IMR-90 (cell line): Measurements from ENCODE around the gene BTNL8. TPM values are rescaled to one million over a fixed set of nuclear protein-coding genes. Genes with fewer than 3 reads are reported as not detected.

Source experiments
- ATAC-seq: fragments of 200-7000 bp; cut with Tn5 transposase; 2 replicates; pipeline ENCODE4 v1.9.1; 2020; ENCODE audit warnings: low read depth, mild to moderate bottlenecking, moderate library complexity
- BruUV-seq: library from RNA; stranded (reverse); fragments of 400-500 nt; replicated peaks from 2 replicates; lab custom pipeline; 2021; lab: Mats Ljungman, UMichigan
- CTCF ChIA-PET: fragments of 300-600 bp; formaldehyde crosslinking; extraction: SDS; loops from one replicate; lab custom pipeline; 2021; ENCODE audit warnings: antibody characterized with exemption; lab: Yijun Ruan, JAX
- POLR2A ChIA-PET: fragments of 300-600 bp; sonication (Branson Sonifier 250); formaldehyde crosslinking; loops from one replicate; lab custom pipeline; 2022; ENCODE audit warnings: antibody characterized with exemption; ENCODE audit not compliant: unreplicated experiment; lab: Charles Lee
- DNase-seq: peaks from one replicate; pipeline ENCODE4 v3.0.0; 2013
- H2AFZ ChIP-seq: replicated peaks from 2 replicates; pipeline ENCODE3; 2013; ENCODE audit warnings: low read length, mild to moderate bottlenecking; ENCODE audit not compliant: poor library complexity
- H2AK5ac ChIP-seq: 2 replicates; pipeline ENCODE4 v1.6.1; 2013; ENCODE audit warnings: low read depth, low read length, inconsistent platforms
- H2AK9ac ChIP-seq: replicated peaks from 2 replicates; pipeline ENCODE3; 2013; ENCODE audit warnings: mild to moderate bottlenecking, low read depth, low read length, moderate library complexity; ENCODE audit not compliant: poor library complexity
- H2BK120ac ChIP-seq: 2 replicates; pipeline ENCODE4 v1.6.1; 2013; ENCODE audit warnings: low read depth, low read length, inconsistent platforms
- H2BK15ac ChIP-seq: 3 replicates; pipeline ENCODE4 v1.6.1; 2013; ENCODE audit warnings: low read depth, low read length, inconsistent platforms
- H2BK20ac ChIP-seq: 2 replicates; pipeline ENCODE4 v1.6.1; 2013; ENCODE audit warnings: low read depth, mild to moderate bottlenecking, inconsistent platforms, low read length, moderate library complexity
- H2BK5ac ChIP-seq: 2 replicates; pipeline ENCODE4 v1.6.1; 2013; ENCODE audit warnings: mild to moderate bottlenecking, low read depth, low read length, inconsistent platforms; ENCODE audit not compliant: poor library complexity, severe bottlenecking
- H3K14ac ChIP-seq: replicated peaks from 2 replicates; pipeline ENCODE4 v1.6.1; 2013; ENCODE audit warnings: low read depth, low read length, inconsistent platforms
- H3K18ac ChIP-seq: 2 replicates; pipeline ENCODE4 v1.6.1; 2013; ENCODE audit warnings: low read depth, low read length, control low read depth
- H3K23ac ChIP-seq: 2 replicates; pipeline ENCODE4 v1.6.1; 2013; ENCODE audit warnings: low read depth, low read length, inconsistent platforms
- H3K27ac ChIP-seq: 2 replicates; pipeline ENCODE4 v1.5.1; 2013; ENCODE audit warnings: mild to moderate bottlenecking, control low read depth, low read length; ENCODE audit not compliant: insufficient read depth
- H3K27me3 ChIP-seq: 2 replicates; pipeline ENCODE4 v1.6.1; 2013; ENCODE audit warnings: low read length; ENCODE audit not compliant: control insufficient read depth, insufficient read depth
- H3K36me3 ChIP-seq: 2 replicates; pipeline ENCODE4 v1.6.1; 2013; ENCODE audit warnings: low read length, mixed read lengths; ENCODE audit not compliant: control insufficient read depth, insufficient read depth
- H3K4ac ChIP-seq: 2 replicates; pipeline ENCODE4 v1.6.1; 2013; ENCODE audit warnings: low read depth, low read length, inconsistent platforms
- H3K4me1 ChIP-seq: 2 replicates; pipeline ENCODE4 v1.6.1; 2013; ENCODE audit warnings: low read length, mixed read lengths; ENCODE audit not compliant: control insufficient read depth, insufficient read depth
- H3K4me2 ChIP-seq: 2 replicates; pipeline ENCODE4 v1.6.1; 2013; ENCODE audit warnings: low read depth, mild to moderate bottlenecking, control low read depth, low read length, moderate library complexity
- H3K4me3 ChIP-seq: 2 replicates; pipeline ENCODE4 v1.5.1; 2013; ENCODE audit warnings: low read depth, mild to moderate bottlenecking, control low read depth, low read length, moderate library complexity; ENCODE audit not compliant: insufficient read depth
- H3K56ac ChIP-seq: 2 replicates; pipeline ENCODE4 v1.6.1; 2013; ENCODE audit warnings: low read length, inconsistent platforms; ENCODE audit not compliant: insufficient read depth; ENCODE audit errors: extremely low read depth
- H3K79me1 ChIP-seq, 2 experiments: 2 replicates each; pipeline ENCODE4 v1.6.1; 2013; ENCODE audit warnings: low read length in 2 of 2, inconsistent platforms in 1 of 2, low read depth in 1 of 2
- H3K9ac ChIP-seq: 2 replicates; pipeline ENCODE4 v1.6.1; 2013; ENCODE audit warnings: low read depth, low read length, control low read depth
- H3K9me1 ChIP-seq: 2 replicates; pipeline ENCODE4 v1.6.1; 2013; ENCODE audit warnings: low read length, inconsistent platforms; ENCODE audit not compliant: insufficient read depth
- H3K9me3 ChIP-seq: 2 replicates; pipeline ENCODE4 v1.6.1; 2013; ENCODE audit warnings: low read length; ENCODE audit not compliant: control insufficient read depth, insufficient read depth
- H4K20me1 ChIP-seq: 2 replicates; pipeline ENCODE4 v1.6.1; 2013; ENCODE audit warnings: low read length, inconsistent platforms; ENCODE audit not compliant: insufficient read depth
- H4K5ac ChIP-seq: 2 replicates; pipeline ENCODE4 v1.6.1; 2013; ENCODE audit warnings: mild to moderate bottlenecking, low read depth, low read length, control low read depth
- H4K8ac ChIP-seq, 2 experiments: 2 replicates each; pipeline ENCODE4 v1.6.1; 2013; ENCODE audit warnings: low read depth in 2 of 2, low read length in 2 of 2, control low read depth in 1 of 2, inconsistent platforms in 1 of 2
- H4K91ac ChIP-seq: 2 replicates; pipeline ENCODE4 v1.6.1; 2013; ENCODE audit warnings: low read depth, low read length, inconsistent platforms; ENCODE audit not compliant: insufficient read depth
- BHLHE40 ChIP-seq: fragments of 150-350 bp; IDR thresholded peaks from 2 replicates; pipeline ENCODE4 v1.6.1; 2016; ENCODE audit warnings: mild to moderate bottlenecking, low read depth, low read length
- CEBPB ChIP-seq: IDR thresholded peaks from 2 replicates; pipeline ENCODE4 v1.6.1; 2012; ENCODE audit warnings: low read depth, low read length, improper control_type of control experiment
- CTCF ChIP-seq: conservative IDR thresholded peaks from 2 replicates; pipeline ENCODE4 v1.5.1; 2012; ENCODE audit warnings: mild to moderate bottlenecking, low read depth, low read length, improper control_type of control experiment
- ELK1 ChIP-seq: fragments of 150-350 bp; IDR thresholded peaks from 2 replicates; pipeline ENCODE4 v1.6.1; 2016; ENCODE audit warnings: low read depth, mild to moderate bottlenecking, low read length, moderate library complexity, borderline replicate concordance
- FOS ChIP-seq: fragments of 150-350 bp; IDR thresholded peaks from 2 replicates; pipeline ENCODE4 v1.6.1; 2016; ENCODE audit warnings: low read depth, low read length
- MAFK ChIP-seq: IDR thresholded peaks from 2 replicates; pipeline ENCODE4 v1.6.1; 2012; ENCODE audit warnings: low read depth, low read length, improper control_type of control experiment
- MAZ ChIP-seq: IDR thresholded peaks from 2 replicates; pipeline ENCODE4 v1.6.1; 2012; ENCODE audit warnings: low read depth, mild to moderate bottlenecking, low read length, improper control_type of control experiment, moderate library complexity, borderline replicate concordance
- MXI1 ChIP-seq: IDR thresholded peaks from 2 replicates; pipeline ENCODE4 v1.6.1; 2012; ENCODE audit warnings: low read depth, mild to moderate bottlenecking, low read length, moderate library complexity, borderline replicate concordance
- NFE2L2 ChIP-seq: fragments of 150-350 bp; IDR thresholded peaks from 2 replicates; pipeline ENCODE4 v1.6.1; 2016; ENCODE audit warnings: low read depth, mild to moderate bottlenecking, low read length
- POLR2A ChIP-seq: IDR thresholded peaks from 2 replicates; pipeline ENCODE4 v1.6.1; 2012; ENCODE audit warnings: mild to moderate bottlenecking, low read depth, low read length
- RCOR1 ChIP-seq: IDR thresholded peaks from 2 replicates; pipeline ENCODE4 v1.6.1; 2012; ENCODE audit warnings: mild to moderate bottlenecking, low read length, improper control_type of control experiment; ENCODE audit not compliant: insufficient replicate concordance
- RFX5 ChIP-seq: IDR thresholded peaks from 2 replicates; pipeline ENCODE4 v1.8.0; 2012; ENCODE audit warnings: low read depth, mild to moderate bottlenecking, low read length, moderate library complexity
- SMC3 ChIP-seq: fragments of 150-350 bp; IDR thresholded peaks from 2 replicates; pipeline ENCODE4 v1.6.1; 2016; ENCODE audit warnings: low read depth, mild to moderate bottlenecking, antibody characterized with exemption, low read length, moderate library complexity
- WGBS, 2 experiments: methylation state at CpG; one replicate each; pipeline versions ENCODE4 v1.1.5 to v1.1.7; 2013; ENCODE audit warnings: missing lambda C conversion rate in 2 of 2; ENCODE audit not compliant: insufficient read length in 1 of 2; ENCODE audit errors: extremely low coverage in 2 of 2; 5-methylcytosine and 5-hydroxymethylcytosine counted together
- dilution Hi-C: fragments of 300-500 bp; cut with HindIII; formaldehyde crosslinking; loops from one replicate; pipeline ENCODE4 v1.14.3; 2018; ENCODE audit warnings: low sequenced_read_pairs; ENCODE audit not compliant: unreplicated experiment
- in situ Hi-C: fragments of 300-500 bp; cut with MboI; formaldehyde crosslinking; loops from 3 replicates; pipeline ENCODE4 v1.14.3; 2019; ENCODE audit warnings: low sequenced_read_pairs, inconsistent platforms, mixed read lengths
- intact Hi-C: fragments of 100-400 bp; cut with micrococcal nuclease; formaldehyde crosslinking; loops from 2 replicates; pipeline ENCODE4 v1.10.0; 2022
- polyA plus RNA-seq, 3 experiments: library from polyadenylated mRNA; depleted of rRNA; stranded (reverse); fragments of >200 nt; gene quantifications; 2 replicates each; pipeline ENCODE4 v1.2.3, GENCODE V29; 2012; ENCODE audit warnings: low replicate concordance in 1 of 3
- total RNA-seq: library from RNA; depleted of rRNA; stranded (reverse); fragments of >200 nt; gene quantifications from 2 replicates; pipeline ENCODE4 v1.2.3, GENCODE V29; 2012

BTNL8 gene
- total and polyA plus RNA-seq, 2 of the 4 experiments (the other 2 are of a cell fraction): not detected

GRCh38 chr5:180969406-180969805 is 70.4 kb downstream of the BTNL8 start:
- dilution Hi-C loops: no loop called here
- H3K14ac ChIP-seq: no peak overlapping the region
- H2AFZ ChIP-seq: no peak overlapping the region
- H2BK15ac ChIP-seq: no peak overlapping the region
- no peak for ATAC-seq
- no peak overlapping the region for H3K4me3 ChIP-seq
- DNase-seq: no peak
- no peak overlapping the region for H2AK9ac ChIP-seq
- no TSS peak for BruUV-seq
- H3K79me1 ChIP-seq: no peaks in the 10 kb centered on the region
- no peaks in the 10 kb centered on the region for H3K9me1 ChIP-seq
- H3K56ac ChIP-seq: no peak overlapping the region
- POLR2A ChIA-PET: no interaction called here
- in situ Hi-C loops: no loop called here
- H2AK5ac ChIP-seq: no peak overlapping the region
- no peak overlapping the region for H4K5ac ChIP-seq
- no peak overlapping the region for H2BK20ac ChIP-seq
- no peak overlapping the region for H3K4ac ChIP-seq
- H3K18ac ChIP-seq: no peak overlapping the region
- H3K27me3 ChIP-seq: no peaks in the 10 kb centered on the region
- no peak overlapping the region for H3K9ac ChIP-seq
- no peaks in the 10 kb centered on the region; the same call in 1 of the 2 replicates for H3K9me3 ChIP-seq
- CTCF ChIA-PET: no interaction called here
- H4K91ac ChIP-seq: no peak overlapping the region
- 85% methylated on average over 6 of the region's 23 CpGs; no CpG with 5 or more reads in 1 of the 2 experiments for WGBS, 2 experiments
- TF ChIP-seq ELK1: no peak
- no peak for TF ChIP-seq SMC3
- no peak for TF ChIP-seq POLR2A
- no peak for TF ChIP-seq RFX5
- TF ChIP-seq MXI1: no peak
- no peak for TF ChIP-seq NFE2L2
- no peak for TF ChIP-seq CEBPB
- TF ChIP-seq BHLHE40: no peak
- no peak for TF ChIP-seq MAFK
- no peak for TF ChIP-seq MAZ
- no peak for TF ChIP-seq FOS
- TF ChIP-seq CTCF: no peak
- no peak for TF ChIP-seq RCOR1
- no peak overlapping the region for H4K8ac ChIP-seq
- intact Hi-C loops: no loop called here
- no peaks in the 10 kb centered on the region for H3K4me1 ChIP-seq
- H3K36me3 ChIP-seq: no peaks in the 10 kb centered on the region
- no peak overlapping the region for H3K23ac ChIP-seq
- H2BK5ac ChIP-seq: no peak overlapping the region
- no peak overlapping the region for H3K27ac ChIP-seq
- H4K20me1 ChIP-seq: no peaks in the 10 kb centered on the region
- no peak overlapping the region for H2BK120ac ChIP-seq
- H3K4me2 ChIP-seq: no peak overlapping the region
